Natural killer cell (primary cell): ENCODE results near the gene MAGEB2. TPM values are rescaled to one million over a fixed set of nuclear protein-coding genes. Genes with fewer than 3 reads are reported as not detected.

Experiments used
- ATAC-seq, 3 donors: fragments of 150-1000 bp in 2 of 3; fragments of 200-7000 bp in 1 of 3; cut with Tn5 transposase; 1 replicate in 1 of 3; 2 replicates in 2 of 3; pipeline ENCODE4 v1.10.0; 2021; ENCODE audit warnings: mild to moderate bottlenecking in 2 of 3, moderate library complexity in 2 of 3
- DNase-seq, 2 donors: peaks; one replicate each; pipeline versions ENCODE4 v3.0.0 to v3.0.0-alpha.2; 2013 to 2021; ENCODE audit warnings: mixed read lengths in 1 of 2
- H3K27ac ChIP-seq: one replicate; pipeline ENCODE4 v1.5.1; 2013; ENCODE audit warnings: mild to moderate bottlenecking, low read length
- H3K27me3 ChIP-seq: one replicate; pipeline ENCODE4 v1.6.1; 2013; ENCODE audit warnings: low read length; ENCODE audit not compliant: control insufficient read depth, insufficient read depth
- H3K36me3 ChIP-seq: one replicate; pipeline ENCODE4 v1.6.1; 2013; ENCODE audit warnings: low read length; ENCODE audit not compliant: control insufficient read depth, insufficient read depth
- H3K4me1 ChIP-seq: one replicate; pipeline ENCODE4 v1.6.1; 2013; ENCODE audit warnings: low read length; ENCODE audit not compliant: control insufficient read depth, insufficient read depth
- H3K4me3 ChIP-seq: one replicate; pipeline ENCODE4 v1.5.1; 2013; ENCODE audit warnings: low read length
- H3K9me3 ChIP-seq: one replicate; pipeline ENCODE4 v1.6.1; 2013; ENCODE audit warnings: low read length; ENCODE audit not compliant: control insufficient read depth, insufficient read depth
- H3K27ac Mint-ChIP-seq, 2 donors: one replicate each; pipeline ENCODE4 v1.8.0; 2022; ENCODE audit warnings: mild to moderate bottlenecking in 2 of 2, mixed read lengths in 2 of 2, moderate library complexity in 1 of 2
- H3K27me3 Mint-ChIP-seq, 2 donors: one replicate each; pipeline ENCODE4 v1.8.0; 2022; ENCODE audit warnings: low read depth in 2 of 2, mixed read lengths in 2 of 2
- H3K36me3 Mint-ChIP-seq: one replicate; pipeline ENCODE4 v1.8.0; 2022; ENCODE audit warnings: mixed read lengths
- H3K4me1 Mint-ChIP-seq, 2 donors: one replicate each; pipeline ENCODE4 v1.8.0; 2022; ENCODE audit warnings: mixed read lengths in 2 of 2
- H3K4me3 Mint-ChIP-seq: one replicate; pipeline ENCODE4 v1.8.0; 2022; ENCODE audit warnings: mild to moderate bottlenecking, moderate library complexity, mixed read lengths
- H3K9me3 Mint-ChIP-seq, 2 donors: one replicate each; pipeline ENCODE4 v1.8.0; 2022; ENCODE audit warnings: mixed read lengths in 2 of 2
- WGBS: methylation state at CpG from one replicate; pipeline ENCODE4 v1.1.7; 2013; ENCODE audit warnings: missing lambda C conversion rate; ENCODE audit not compliant: insufficient coverage; 5-methylcytosine and 5-hydroxymethylcytosine counted together
- intact Hi-C: fragments of 100-400 bp; cut with micrococcal nuclease; formaldehyde crosslinking; loops from one replicate; pipeline ENCODE4 v1.14.2; 2022
- total RNA-seq, 4 donors: library from RNA; stranded (reverse); fragments of 120-200 nt in 1 of 4; gene quantifications; one replicate each; pipeline versions ENCODE4 v1.2.3 to v1.2.4, GENCODE V29; 2013 to 2022
- TF ChIP-seq, protein P1 (sequence below): fragments of 200-600 bp; IDR thresholded peaks from one replicate; pipeline ENCODE4 v1.8.0; 2022; ENCODE audit warnings: antibody characterized with exemption

The MAGEB2 gene
- total RNA-seq, 3 donors from 2014 or later (not counting 1 experiment from before 2014, with no cell fraction given), result not detected

DNA sequence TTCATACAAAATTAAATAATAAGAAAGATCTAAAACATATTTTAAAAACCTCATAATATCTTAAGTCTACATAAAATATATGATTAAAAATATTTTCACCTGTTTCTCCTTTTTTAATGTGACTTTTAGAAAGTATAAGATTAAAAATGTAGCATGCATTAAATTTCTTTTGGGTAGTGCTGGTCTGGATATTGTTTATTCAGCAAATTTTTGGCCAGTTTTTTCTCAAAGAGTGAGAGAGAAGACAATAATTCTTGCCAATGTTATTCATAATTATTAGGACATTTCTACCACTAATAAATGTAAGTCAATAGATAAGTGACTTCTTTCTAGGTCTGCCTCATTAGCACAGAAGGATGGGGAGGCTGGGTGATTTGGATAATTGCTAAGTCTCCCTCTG is 45.6 kb downstream of the MAGEB2 start:
- no peaks in the 10 kb centered on the region for H3K27me3 ChIP-seq
- Mint-ChIP-seq H3K4me3 (no peak overlapping the region), H3K27ac (no peak overlapping the region), H3K36me3 (no peaks in the 10 kb centered on the region), H3K4me1 (no peaks in the 10 kb centered on the region), H3K9me3 (peaks cover 5 to 7% of the 10 kb centered on the region in 2 donors), H3K27me3 (no peaks in the 10 kb centered on the region)
- TF ChIP-seq, protein P1, sequence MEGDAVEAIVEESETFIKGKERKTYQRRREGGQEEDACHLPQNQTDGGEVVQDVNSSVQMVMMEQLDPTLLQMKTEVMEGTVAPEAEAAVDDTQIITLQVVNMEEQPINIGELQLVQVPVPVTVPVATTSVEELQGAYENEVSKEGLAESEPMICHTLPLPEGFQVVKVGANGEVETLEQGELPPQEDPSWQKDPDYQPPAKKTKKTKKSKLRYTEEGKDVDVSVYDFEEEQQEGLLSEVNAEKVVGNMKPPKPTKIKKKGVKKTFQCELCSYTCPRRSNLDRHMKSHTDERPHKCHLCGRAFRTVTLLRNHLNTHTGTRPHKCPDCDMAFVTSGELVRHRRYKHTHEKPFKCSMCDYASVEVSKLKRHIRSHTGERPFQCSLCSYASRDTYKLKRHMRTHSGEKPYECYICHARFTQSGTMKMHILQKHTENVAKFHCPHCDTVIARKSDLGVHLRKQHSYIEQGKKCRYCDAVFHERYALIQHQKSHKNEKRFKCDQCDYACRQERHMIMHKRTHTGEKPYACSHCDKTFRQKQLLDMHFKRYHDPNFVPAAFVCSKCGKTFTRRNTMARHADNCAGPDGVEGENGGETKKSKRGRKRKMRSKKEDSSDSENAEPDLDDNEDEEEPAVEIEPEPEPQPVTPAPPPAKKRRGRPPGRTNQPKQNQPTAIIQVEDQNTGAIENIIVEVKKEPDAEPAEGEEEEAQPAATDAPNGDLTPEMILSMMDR, result no peak
- intact Hi-C loops, result no loop called here
- H3K36me3 ChIP-seq, result no peaks in the 10 kb centered on the region
- ATAC-seq (no peak), DNase-seq (no peak)
- H3K27ac ChIP-seq, result no peak overlapping the region
- H3K9me3 ChIP-seq, result no peaks in the 10 kb centered on the region
- no peaks in the 10 kb centered on the region for H3K4me1 ChIP-seq
- no peak overlapping the region for H3K4me3 ChIP-seq

DNA sequence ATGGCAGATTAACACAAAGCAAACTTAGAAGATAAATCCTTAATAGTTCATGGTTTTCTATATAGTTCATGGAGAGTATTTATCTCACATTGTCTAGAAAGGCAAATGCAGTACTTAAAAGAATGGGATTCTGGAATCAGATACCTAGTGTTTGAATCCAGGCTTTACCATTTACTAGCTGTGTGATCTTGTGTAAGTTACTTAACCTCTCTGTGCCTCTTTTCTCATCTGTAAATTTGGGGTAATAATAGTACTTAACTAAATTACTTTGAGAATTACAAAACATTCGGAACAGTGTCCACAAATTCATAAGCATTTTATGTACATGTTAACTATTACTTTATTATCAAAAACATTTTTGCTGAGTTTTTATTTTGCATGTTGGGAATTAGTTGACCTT is 47.4 kb downstream of the MAGEB2 start:
- ATAC-seq, result no peak

More for the DNA sequence above, 47.4 kb downstream of the MAGEB2 start:
- Histone ChIP-seq H3K4me1 (no peaks in the 10 kb centered on the region), H3K27me3 (no peaks in the 10 kb centered on the region), H3K27ac (no peak overlapping the region), H3K9me3 (no peaks in the 10 kb centered on the region), H3K36me3 (no peaks in the 10 kb centered on the region), H3K4me3 (no peak overlapping the region)
- Mint-ChIP-seq H3K9me3 (peaks cover 2% of the 10 kb centered on the region in 2 donors), H3K4me3 (no peak overlapping the region), H3K4me1 (no peaks in the 10 kb centered on the region), H3K27ac (no peak overlapping the region), H3K27me3 (no peaks in the 10 kb centered on the region), H3K36me3 (no peaks in the 10 kb centered on the region)
- intact Hi-C loops, result no loop called here
- TF ChIP-seq, protein P1, result no peak
- DNase-seq, result no peak
- no CpG with 5 or more reads among the region's 1 CpG for WGBS

Other genes with a start within 250 kb of the MAGEB2 start
- not detected for gene MAGEB3, start 15.1 kb downstream of the MAGEB2 start, total RNA-seq
- gene MAGEB4, start 26.4 kb downstream of the MAGEB2 start, total RNA-seq, result not detected
- gene MAGEB1, start 31.6 kb downstream of the MAGEB2 start, total RNA-seq, result not detected
- not detected for gene NR0B1, start 93.8 kb downstream of the MAGEB2 start, total RNA-seq